K562 (cell line): ENCODE measurements around the gene KIF26B. TPM values are rescaled to one million over a fixed set of nuclear protein-coding genes. Genes with fewer than 3 reads are reported as not detected.

Source experiments
- ATAC-seq: fragments of 200-7000 bp; cut with Tn5 transposase; 3 replicates; pipeline ENCODE4 v1.9.1; 2020; ENCODE audit warnings: moderate library complexity
- BruUV-seq: library from RNA; stranded (reverse); fragments of 400-500 nt; replicated peaks from 2 replicates; lab custom pipeline; 2021; lab: Mats Ljungman, UMichigan
- CTCF ChIA-PET: fragments of 300-600 bp; formaldehyde crosslinking; extraction: SDS; loops from one replicate; lab custom pipeline; 2021; ENCODE audit warnings: low intra/inter-chr PET ratio; lab: Yijun Ruan, JAX
- POLR2A ChIA-PET: fragments of 300-600, 350-650 bp; sonication (Branson Sonifier 250); formaldehyde crosslinking; extraction: SDS; loops from one replicate; lab custom pipeline; 2021; ENCODE audit warnings: antibody characterized with exemption, inconsistent platforms; lab: Yijun Ruan, JAX
- DNase-seq, 4 experiments: peaks; one replicate each; pipeline versions ENCODE4 v3.0.0 to v3.0.0-alpha.2; 2011 to 2018; ENCODE audit warnings: low spot score in 3 of 4, mixed read lengths in 3 of 4; ENCODE audit errors: extremely low read depth in 1 of 4
- FAIRE-seq: peaks from 2 replicates; lab custom pipeline; 2011; peaks lifted over from hg19 to GRCh38; lab: Jason Lieb, UNC
- H2AFZ ChIP-seq: 2 replicates; pipeline ENCODE4 v1.6.0; 2011; ENCODE audit warnings: low read depth, low read length, control low read depth, inconsistent platforms
- H3K27ac ChIP-seq: fragments of 200-600 bp; 3 replicates; pipeline ENCODE4 v1.8.0; 2011; ENCODE audit warnings: low read depth, mild to moderate bottlenecking, control low read depth, inconsistent platforms, low read length, moderate library complexity, mixed read lengths; ENCODE audit errors: extremely low read depth
- H3K27me3 ChIP-seq, 2 experiments: fragments of 300-600 bp in 1 of 2; 2 replicates in 1 of 2; 3 replicates in 1 of 2; pipeline versions ENCODE4 v1.6.0 to v1.8.0; 2011; ENCODE audit warnings: inconsistent platforms in 2 of 2, low read length in 2 of 2, mild to moderate bottlenecking in 1 of 2, mixed read lengths in 1 of 2, moderate library complexity in 1 of 2; ENCODE audit not compliant: control insufficient read depth in 2 of 2, insufficient read depth in 2 of 2
- H3K36me3 ChIP-seq: fragments of 300-600 bp; 3 replicates; pipeline ENCODE4 v1.8.0; 2011; ENCODE audit warnings: mild to moderate bottlenecking, low read length, inconsistent platforms; ENCODE audit not compliant: control insufficient read depth, insufficient read depth
- H3K4me1 ChIP-seq, 2 experiments: fragments of 200-600 bp in 1 of 2; replicated peaks in 1 of 2; 2 replicates in 1 of 2; 3 replicates in 1 of 2; pipeline versions ENCODE4 v1.5.1 to v1.8.0; 2011; ENCODE audit warnings: inconsistent platforms in 2 of 2, low read length in 2 of 2, mild to moderate bottlenecking in 1 of 2, mixed read lengths in 1 of 2, moderate library complexity in 1 of 2; ENCODE audit not compliant: control insufficient read depth in 2 of 2, insufficient read depth in 2 of 2
- H3K4me2 ChIP-seq: 2 replicates; pipeline ENCODE4 v1.6.1; 2011; ENCODE audit warnings: low read length, control low read depth, inconsistent platforms, mixed read lengths; ENCODE audit not compliant: insufficient read depth
- H3K4me3 ChIP-seq: fragments of 200-600 bp; sonication (generic), shearing (Covaris generic); 2 replicates; pipeline ENCODE4 v1.5.1; 2016; ENCODE audit warnings: control low read depth, inconsistent platforms
- H3K79me2 ChIP-seq: fragments of 200-600 bp; 3 replicates; pipeline ENCODE4 v1.8.0; 2011; ENCODE audit warnings: low read length, inconsistent platforms; ENCODE audit not compliant: control insufficient read depth, insufficient read depth
- H3K9ac ChIP-seq, 2 experiments: 2 replicates each; pipeline versions ENCODE4 v1.6.0 to v1.6.1; 2011; ENCODE audit warnings: low read depth in 2 of 2, low read length in 2 of 2, control low read depth in 1 of 2, inconsistent platforms in 1 of 2, mild to moderate bottlenecking in 1 of 2, mixed read lengths in 1 of 2; ENCODE audit not compliant: insufficient read depth in 1 of 2
- H3K9me1 ChIP-seq: one replicate; pipeline ENCODE4 v1.6.0; 2011; ENCODE audit warnings: inconsistent platforms, mild to moderate bottlenecking, low read length, moderate library complexity; ENCODE audit not compliant: control insufficient read depth, insufficient read depth
- H3K9me3 ChIP-seq: replicated peaks from 2 replicates; pipeline ENCODE4 v1.5.1; 2011; ENCODE audit warnings: low read depth, low read length, inconsistent platforms; ENCODE audit not compliant: control insufficient read depth, insufficient read depth
- H4K20me1 ChIP-seq: replicated peaks from 2 replicates; pipeline ENCODE4 v1.6.1; 2011; ENCODE audit warnings: low read length, inconsistent platforms, mixed read lengths; ENCODE audit not compliant: control insufficient read depth, insufficient read depth
- ARID2 ChIP-seq: fragments of 450-650 bp; IDR thresholded peaks from 2 replicates; pipeline ENCODE4 v1.6.1; 2017; ENCODE audit warnings: antibody characterized with exemption, mild to moderate bottlenecking
- ATF6 ChIP-seq: sonication (generic); formaldehyde crosslinking; IDR thresholded peaks from 2 replicates; pipeline ENCODE4 v1.4.0; 2020; ENCODE audit warnings: mild to moderate bottlenecking, missing genetic modification reagents
- CBX8 ChIP-seq: fragments of 200-600 bp; sonication (generic); IDR thresholded peaks from 2 replicates; pipeline ENCODE4 v1.6.1; 2012; ENCODE audit warnings: borderline replicate concordance, mixed run types, low read depth, mild to moderate bottlenecking, moderate library complexity, mixed read lengths, low read length, control low read depth, inconsistent platforms; ENCODE audit not compliant: poor library complexity, severe bottlenecking; ENCODE audit errors: extremely low read depth
- CC2D1A ChIP-seq: fragments of 450-650 bp; IDR thresholded peaks from 2 replicates; pipeline ENCODE4 v1.6.1; 2017; ENCODE audit warnings: mild to moderate bottlenecking
- CTCF ChIP-seq, 3 experiments: IDR thresholded peaks in 2 of 3; conservative IDR thresholded peaks in 1 of 3; 2 replicates each; pipeline ENCODE4 v1.5.1; 2011 to 2012; ENCODE audit warnings: low read length in 3 of 3, mild to moderate bottlenecking in 3 of 3, control low read depth in 2 of 3, improper control_type of control experiment in 1 of 3, inconsistent platforms in 1 of 3, low read depth in 1 of 3, mixed read lengths in 1 of 3, moderate library complexity in 1 of 3; ENCODE audit not compliant: insufficient read depth in 2 of 3
- U2AF1 ChIP-seq: fragments of 200-400 bp; formaldehyde crosslinking; optimal IDR thresholded peaks from 2 replicates; pipeline ENCODE3; 2017; ENCODE audit warnings: mild to moderate bottlenecking, low read depth, low read length, moderate library complexity
- ZNF655 ChIP-seq: fragments of 250-450 bp; sonication (Bioruptor Pico); IDR thresholded peaks from 2 replicates; pipeline ENCODE4 v1.5.0; 2021
- ZNF764 ChIP-seq: fragments of 250-450 bp; sonication (Bioruptor Pico); IDR thresholded peaks from 2 replicates; pipeline ENCODE4 v1.4.0; 2020; ENCODE audit warnings: low read depth, mild to moderate bottlenecking, moderate library complexity
- WGBS: fragments of 100-300 bp; shearing (Covaris generic); methylation state at CpG from one replicate; pipeline ENCODE4 v1.1.6; 2016; ENCODE audit warnings: low coverage, mixed read lengths; ENCODE audit not compliant: insufficient coverage; ENCODE audit errors: missing lambda C conversion rate; 5-methylcytosine and 5-hydroxymethylcytosine counted together
- in situ Hi-C: fragments of 300-500 bp; cut with MboI; formaldehyde crosslinking; loops from 4 replicates; pipeline ENCODE4 v1.15.0; 2018; ENCODE audit warnings: inconsistent platforms, mixed read lengths
- intact Hi-C: fragments of 100-400 bp; cut with micrococcal nuclease; formaldehyde crosslinking; loops from 2 replicates; pipeline ENCODE4 v1.14.2; 2022
- polyA plus RNA-seq, 8 experiments: library from polyadenylated mRNA; depleted of rRNA in 4 of 8; stranded (reverse) in 5 of 8; unstranded in 3 of 8; fragments of >200 nt; fragmentation: Nextera tagmentation in 2 of 8; fragmentation: Illumina TruSeq in 1 of 8; extraction: Ambion mirVana in 2 of 8; extraction: Trizol in 1 of 8; gene quantifications; 2 replicates each; pipeline versions ENCODE4 v1.2.1 to v1.2.3, GENCODE V29; 2011 to 2014; ENCODE audit warnings: inconsistent platforms in 1 of 8, missing spikeins in 1 of 8
- total RNA-seq, 7 experiments: library from RNA; depleted of rRNA in 6 of 7; stranded (reverse); fragments of >200 nt in 6 of 7; fragmentation: Illumina TruSeq in 2 of 7; extraction: Trizol in 2 of 7; gene quantifications; 2 replicates each; pipeline versions ENCODE4 v1.2.1 to v1.2.3, GENCODE V29; 2011 to 2021; ENCODE audit warnings: low replicate concordance in 1 of 7

The KIF26B gene
- total and polyA plus RNA-seq, 9 of the 15 experiments (the other 6 are each of a cell fraction or from before 2014, with no cell fraction given), result 0.02 to 0.08 (median 0.03) TPM; not detected in 6

GRCh38 chr1:245380790-245381535, 226.2 kb downstream of the KIF26B start:
- Histone ChIP-seq H3K4me1 (no peaks in the 10 kb centered on the region), H3K36me3 (no peaks in the 10 kb centered on the region), H3K9ac (no peak overlapping the region), H3K9me3 (no peaks in the 10 kb centered on the region), H3K4me2 (no peak overlapping the region), H3K27me3 (peaks cover 38 to 49% of the 10 kb centered on the region in 2 experiments), H3K79me2 (no peaks in the 10 kb centered on the region), H2AFZ (no peak overlapping the region), H4K20me1 (no peaks in the 10 kb centered on the region), H3K9me1 (no peaks in the 10 kb centered on the region), H3K4me3 (no peak overlapping the region), H3K27ac (no peak overlapping the region)
- no TSS peak for BruUV-seq
- no peak for FAIRE-seq
- ChIA-PET CTCF (interaction anchor here (0.6 to 0.7 kb wide), 2 partner anchors 56 to 302 kb away, joined by 3 read pairs; no protein-coding TSS in a partner anchor), POLR2A (interaction anchor here (0.8 to 1.0 kb wide), 2 partner anchors 13 to 162 kb away, joined by 3 to 4 read pairs; no protein-coding TSS in a partner anchor)
- peak in 3 of 4 experiments; percentile 27 to 38 (median 37) for DNase-seq
- intact Hi-C loops (loop anchor here (1.0 to 10.0 kb wide), 2 partner anchors 228 to 306 kb away; no protein-coding TSS in a partner anchor), in situ Hi-C loops (no loop called here)
- WGBS, result 3% methylated on average over 11 of the region's 11 CpGs
- peak; percentile 52 for ATAC-seq
- TF ChIP-seq U2AF1 (no peak), CC2D1A (0 out of 2 replicates have a peak, but pooled peaks have one; percentile 15), ATF6 (CRISPR knock-in tag) (no peak), ZNF764 (CRISPR knock-in tag) (no peak), ZNF655 (CRISPR knock-in tag) (no peak), CTCF (IDR thresholded peaks at IDR 0.05 in 2 of 3, conservative IDR thresholded peaks at IDR 0.05 in 1 of 3; ENCODE audit: insufficient read depth in 2 of 3, low read depth in 1 of 3, low read length in 3 of 3) (peak; percentile 48 to 65 (median 52); a peak in 5 of 6 replicates), ARID2 (0 out of 2 replicates have a peak, but pooled peaks have one; percentile 20), CBX8 (no peak)
